Astrocyte of the spinal cord (primary cell): ENCODE measurements around the gene KDM1A.

Experiments
- DNase-seq: peaks from one replicate; pipeline ENCODE4 v3.0.0; 2011; ENCODE audit warnings: low read depth, low spot score
- H3K4me3 ChIP-seq: 2 replicates; pipeline ENCODE4 v1.5.1; 2011; ENCODE audit warnings: low read depth, mild to moderate bottlenecking, low read length, moderate library complexity
- in situ Hi-C: cut with HindIII; loops from 2 replicates; pipeline ENCODE4 v1.10.0; 2017; ENCODE audit warnings: low sequenced_read_pairs
- TF ChIP-seq, protein P1 (sequence below): IDR thresholded peaks from 2 replicates; pipeline ENCODE4 v1.5.1; 2012; ENCODE audit warnings: low read depth, mild to moderate bottlenecking, low read length, inconsistent platforms

The KDM1A gene

GRCh38 chr1:23084880-23085279, 65.6 kb downstream of the KDM1A start:
- DNase-seq: no peak
- in situ Hi-C loops: no loop called here
- no peak overlapping the region for H3K4me3 ChIP-seq
- TF ChIP-seq, protein P1, sequence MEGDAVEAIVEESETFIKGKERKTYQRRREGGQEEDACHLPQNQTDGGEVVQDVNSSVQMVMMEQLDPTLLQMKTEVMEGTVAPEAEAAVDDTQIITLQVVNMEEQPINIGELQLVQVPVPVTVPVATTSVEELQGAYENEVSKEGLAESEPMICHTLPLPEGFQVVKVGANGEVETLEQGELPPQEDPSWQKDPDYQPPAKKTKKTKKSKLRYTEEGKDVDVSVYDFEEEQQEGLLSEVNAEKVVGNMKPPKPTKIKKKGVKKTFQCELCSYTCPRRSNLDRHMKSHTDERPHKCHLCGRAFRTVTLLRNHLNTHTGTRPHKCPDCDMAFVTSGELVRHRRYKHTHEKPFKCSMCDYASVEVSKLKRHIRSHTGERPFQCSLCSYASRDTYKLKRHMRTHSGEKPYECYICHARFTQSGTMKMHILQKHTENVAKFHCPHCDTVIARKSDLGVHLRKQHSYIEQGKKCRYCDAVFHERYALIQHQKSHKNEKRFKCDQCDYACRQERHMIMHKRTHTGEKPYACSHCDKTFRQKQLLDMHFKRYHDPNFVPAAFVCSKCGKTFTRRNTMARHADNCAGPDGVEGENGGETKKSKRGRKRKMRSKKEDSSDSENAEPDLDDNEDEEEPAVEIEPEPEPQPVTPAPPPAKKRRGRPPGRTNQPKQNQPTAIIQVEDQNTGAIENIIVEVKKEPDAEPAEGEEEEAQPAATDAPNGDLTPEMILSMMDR: no peak

- TF ChIP-seq, protein P1: no peak
- DNase-seq: no peak
- no peak overlapping the region for H3K4me3 ChIP-seq
- in situ Hi-C loops: no loop called here
These were observed 66.4 kb downstream of the KDM1A start for GRCh38 chr1:23085696-23086095.

DNA sequence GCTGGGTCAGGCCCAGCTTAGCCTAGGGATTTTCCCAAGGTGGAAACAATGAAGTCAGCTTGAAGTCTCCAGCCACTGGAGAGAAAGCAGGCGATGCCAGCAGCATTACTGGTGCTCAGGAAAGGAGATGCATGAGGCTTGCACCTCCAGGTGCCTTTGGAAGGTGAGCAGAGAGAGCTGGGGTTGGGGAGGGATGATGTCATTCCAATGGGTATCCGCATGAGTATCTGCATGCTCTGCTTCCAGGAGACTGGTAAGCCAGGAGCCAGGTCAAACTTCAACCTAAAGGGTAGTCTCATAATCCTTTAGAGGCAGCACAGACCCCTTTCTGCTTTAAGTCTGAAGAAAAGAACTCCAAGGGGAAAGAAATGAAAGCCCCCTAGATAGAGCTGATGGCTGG, 68.8 kb downstream of the KDM1A start:
- DNase-seq: no peak
- in situ Hi-C loops: no loop called here
- TF ChIP-seq, protein P1: no peak
- no peak overlapping the region for H3K4me3 ChIP-seq

GRCh38 chr1:23090056-23090455, 70.8 kb downstream of the KDM1A start:
- in situ Hi-C loops: loop anchor here (10.0 kb wide), 1 partner anchor 95 kb away; no protein-coding TSS in a partner anchor
- no peak overlapping the region for H3K4me3 ChIP-seq
- TF ChIP-seq, protein P1: no peak
- DNase-seq: no peak

GRCh38 chr1:23091545-23091944, 72.3 kb downstream of the KDM1A start:
- DNase-seq: no peak
- no peak overlapping the region for H3K4me3 ChIP-seq
- TF ChIP-seq, protein P1: no peak
- in situ Hi-C loops: loop anchor here (10.0 kb wide), 1 partner anchor 93 kb away; no protein-coding TSS in a partner anchor

GRCh38 chr1:23092447-23092846, 73.2 kb downstream of the KDM1A start:
- no peak for DNase-seq
- in situ Hi-C loops: loop anchor here (10.0 kb wide), 1 partner anchor 92 kb away; no protein-coding TSS in a partner anchor
- H3K4me3 ChIP-seq: no peak overlapping the region

More at GRCh38 chr1:23092447-23092846, 73.2 kb downstream of the KDM1A start:
- TF ChIP-seq, protein P1: no peak
